ENCODE results near the gene DLG2.

- TF ChIP-seq CTCF (IDR thresholded peaks at IDR 0.05) (no peak), ZFX (IDR thresholded peaks at IDR 0.05; ENCODE audit: borderline replicate concordance) (no peak)
Observed at GRCh38 chr11:83643115-83643514, 1984.0 kb downstream of the DLG2 start.

All from 22Rv1 (cell line).